ENCODE data around the gene SMCO3. TPM values are rescaled to one million over a fixed set of nuclear protein-coding genes. Genes with fewer than 3 reads are reported as not detected.

The SMCO3 gene
- total and polyA plus RNA-seq, 2 of the 13 experiments (the other 11 are each of a cell fraction or from before 2014, with no cell fraction given): 0.29 to 0.42 TPM

GRCh38 chr12:14770496-14771461 lies 43.2 kb downstream of the SMCO3 start (continued):
- TF ChIP-seq ZNF766 (CRISPR knock-in tag; IDR thresholded peaks at IDR 0.05; ENCODE audit: borderline replicate concordance) (peak; percentile 66; the same call in 1 of the 2 replicates), ZNF3 (CRISPR knock-in tag; IDR thresholded peaks at IDR 0.05) (no peak; the same call in 1 of the 2 replicates), FOXA3 (CRISPR knock-in tag; IDR thresholded peaks at IDR 0.05) (peak; percentile 46), ZNF780A (CRISPR knock-in tag; IDR thresholded peaks at IDR 0.05) (no peak), REPIN1 (CRISPR knock-in tag; IDR thresholded peaks at IDR 0.05; ENCODE audit: borderline replicate concordance, low read depth) (peak; percentile 81), ZSCAN22 (CRISPR knock-in tag; IDR thresholded peaks at IDR 0.05) (no peak), RFXANK (CRISPR knock-in tag; IDR thresholded peaks at IDR 0.05) (peak; percentile 65; the same call in 1 of the 2 replicates), THAP9 (CRISPR knock-in tag; IDR thresholded peaks at IDR 0.05; ENCODE audit: borderline replicate concordance) (no peak), ZNF772 (CRISPR knock-in tag; IDR thresholded peaks at IDR 0.05) (no peak; the same call in 1 of the 2 replicates), ZBTB49 (CRISPR knock-in tag; IDR thresholded peaks at IDR 0.05; ENCODE audit: borderline replicate concordance) (no peak), E2F1 (CRISPR knock-in tag; IDR thresholded peaks at IDR 0.05) (no peak), SRSF1 (optimal IDR thresholded peaks at IDR 0.05; ENCODE audit: low read depth, low read length) (peak; percentile 12), HOXA3 (CRISPR knock-in tag; IDR thresholded peaks at IDR 0.05) (peak; percentile 59; the same call in 1 of the 2 replicates), SALL1 (CRISPR knock-in tag; IDR thresholded peaks at IDR 0.05) (peak; percentile 81; the same call in 1 of the 2 replicates), KDM5B (CRISPR knock-in tag; IDR thresholded peaks at IDR 0.05; ENCODE audit: borderline replicate concordance) (peak; percentile 67), TEAD3 (CRISPR knock-in tag; optimal IDR thresholded peaks at IDR 0.05; ENCODE audit: borderline replicate concordance) (peak; percentile 22), IRF2 (CRISPR knock-in tag; IDR thresholded peaks at IDR 0.05) (peak; percentile 57; the same call in 1 of the 2 replicates), ZNF101 (CRISPR knock-in tag; IDR thresholded peaks at IDR 0.05; ENCODE audit: borderline replicate concordance, low read depth) (peak; percentile 37; the same call in 1 of the 2 replicates), HINFP (CRISPR knock-in tag; IDR thresholded peaks at IDR 0.05; ENCODE audit: low read depth) (peak; percentile 100), TEAD2 (CRISPR knock-in tag; IDR thresholded peaks at IDR 0.05) (no peak), HMGA1 (CRISPR knock-in tag; conservative IDR thresholded peaks at IDR 0.05) (no peak)
